Measurements from ENCODE around the gene ATP8A1. TPM values are rescaled to one million over a fixed set of nuclear protein-coding genes. Genes with fewer than 3 reads are reported as not detected.
A peak's percentile ranks its signal among the peaks of the same experiment; 100 is the strongest.
"Not testable (repeated sequence)": the region's sequence is repeated elsewhere in the genome, so short reads cannot be mapped to it uniquely, and the experiment has no call there.

Gene ATP8A1
- total and polyA plus RNA-seq, 2 of the 4 experiments (the other 2 are of a cell fraction), result 0.12 to 0.36 TPM

DNA sequence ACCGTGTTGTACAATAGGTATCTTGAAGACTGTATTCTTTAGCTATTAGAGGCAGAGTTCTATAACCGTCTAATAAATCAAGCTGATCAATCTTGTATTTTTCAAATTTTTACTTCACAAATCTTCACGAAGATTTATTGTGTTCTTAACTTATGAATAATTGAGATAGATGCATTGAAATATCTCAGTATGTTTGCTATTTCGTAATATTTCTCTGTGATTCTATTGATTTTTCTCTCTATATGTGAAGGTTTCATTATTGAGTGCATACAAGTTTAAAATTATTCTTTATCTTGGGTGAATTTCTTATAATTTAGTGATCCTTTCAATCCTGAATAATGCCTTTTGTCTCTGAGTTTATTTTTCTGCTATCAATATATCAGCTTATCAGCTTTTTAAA lies 279.4 kb downstream of the ATP8A1 start:
- no peak overlapping the region for H4K91ac ChIP-seq (ENCODE audit: insufficient read depth, low read depth, low read length)
- no peak overlapping the region for H2BK20ac ChIP-seq (ENCODE audit: low read depth, low read length)
- no peak overlapping the region for H3K56ac ChIP-seq (ENCODE audit: extremely low read depth, insufficient read depth, low read length)
- no peak overlapping the region for H3K9ac ChIP-seq (ENCODE audit: low read depth, low read length)
- ChIA-PET CTCF (interaction anchor here (0.7 to 1.1 kb wide), 2 partner anchors 116 to 141 kb away, joined by 3 to 5 read pairs; no protein-coding TSS in a partner anchor), POLR2A (ENCODE audit: unreplicated experiment) (no interaction called here)
- intact Hi-C loops (cut with micrococcal nuclease) (no loop called here), dilution Hi-C loops (cut with HindIII; ENCODE audit: low sequenced_read_pairs, unreplicated experiment) (no loop called here), in situ Hi-C loops (cut with MboI; ENCODE audit: low sequenced_read_pairs) (no loop called here)
- no peak overlapping the region for H3K14ac ChIP-seq (replicated peaks; ENCODE audit: low read depth, low read length)
- H3K4me1 ChIP-seq (ENCODE audit: control insufficient read depth, insufficient read depth, low read length), result no peaks in the 10 kb centered on the region
- H3K27me3 ChIP-seq (ENCODE audit: control insufficient read depth, insufficient read depth, low read length), result no peaks in the 10 kb centered on the region
- H3K4me3 ChIP-seq (ENCODE audit: insufficient read depth, low read depth, low read length), result no peak overlapping the region
- no peaks in the 10 kb centered on the region for H3K79me1 ChIP-seq (ENCODE audit: low read depth in 1 of 2, low read length in 2 of 2)
- TF ChIP-seq CEBPB (IDR thresholded peaks at IDR 0.05; ENCODE audit: low read depth, low read length), result peak; percentile 78
- no peak for TF ChIP-seq MXI1 (IDR thresholded peaks at IDR 0.05; ENCODE audit: borderline replicate concordance, low read depth, low read length)
- TF ChIP-seq POLR2A (IDR thresholded peaks at IDR 0.05; ENCODE audit: low read depth, low read length), result no peak
- TF ChIP-seq MAFK (IDR thresholded peaks at IDR 0.05; ENCODE audit: low read depth, low read length), result no peak
- TF ChIP-seq, protein P1, sequence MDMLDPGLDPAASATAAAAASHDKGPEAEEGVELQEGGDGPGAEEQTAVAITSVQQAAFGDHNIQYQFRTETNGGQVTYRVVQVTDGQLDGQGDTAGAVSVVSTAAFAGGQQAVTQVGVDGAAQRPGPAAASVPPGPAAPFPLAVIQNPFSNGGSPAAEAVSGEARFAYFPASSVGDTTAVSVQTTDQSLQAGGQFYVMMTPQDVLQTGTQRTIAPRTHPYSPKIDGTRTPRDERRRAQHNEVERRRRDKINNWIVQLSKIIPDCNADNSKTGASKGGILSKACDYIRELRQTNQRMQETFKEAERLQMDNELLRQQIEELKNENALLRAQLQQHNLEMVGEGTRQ (IDR thresholded peaks at IDR 0.05; ENCODE audit: low read depth, low read length), result no peak
- TF ChIP-seq BHLHE40 (IDR thresholded peaks at IDR 0.05; ENCODE audit: low read depth, low read length), result no peak
- H3K27ac ChIP-seq (ENCODE audit: insufficient read depth, low read length), result no peak overlapping the region
- H3K18ac ChIP-seq (ENCODE audit: low read depth, low read length), result no peak overlapping the region
- H4K8ac ChIP-seq (ENCODE audit: low read depth in 2 of 2, low read length in 2 of 2), result no peak overlapping the region
- H3K9me3 ChIP-seq (ENCODE audit: control insufficient read depth, insufficient read depth, low read length), result no peaks in the 10 kb centered on the region
- H3K23ac ChIP-seq (ENCODE audit: low read depth, low read length), result no peak overlapping the region
- no peak overlapping the region for H2AFZ ChIP-seq (replicated peaks; ENCODE audit: low read length, poor library complexity)
- H3K36me3 ChIP-seq (ENCODE audit: control insufficient read depth, insufficient read depth, low read length), result no peaks in the 10 kb centered on the region
- no TSS peak for BruUV-seq (replicated peaks)
- H2BK120ac ChIP-seq (ENCODE audit: low read depth, low read length), result no peak overlapping the region
- H2BK15ac ChIP-seq (ENCODE audit: low read depth, low read length), result no peak overlapping the region
- H4K20me1 ChIP-seq (ENCODE audit: insufficient read depth, low read length), result no peaks in the 10 kb centered on the region
- H2AK9ac ChIP-seq (replicated peaks; ENCODE audit: low read depth, low read length, poor library complexity), result no peak overlapping the region
- ATAC-seq (ENCODE audit: low read depth), result no peak
- no peak overlapping the region for H3K4ac ChIP-seq (ENCODE audit: low read depth, low read length)
- H3K9me1 ChIP-seq (ENCODE audit: insufficient read depth, low read length), result no peaks in the 10 kb centered on the region
- H4K5ac ChIP-seq (ENCODE audit: low read depth, low read length), result no peak overlapping the region
- H2BK5ac ChIP-seq (ENCODE audit: low read depth, low read length, poor library complexity, severe bottlenecking), result no peak overlapping the region
- H3K4me2 ChIP-seq (ENCODE audit: low read depth, low read length), result no peak overlapping the region
- DNase-seq, result no peak
- H2AK5ac ChIP-seq (ENCODE audit: low read depth, low read length), result no peak overlapping the region
- no CpG with 5 or more reads among the region's 4 CpGs for WGBS, 2 experiments (ENCODE audit: extremely low coverage in 2 of 2, insufficient read length in 1 of 2)

DNA sequence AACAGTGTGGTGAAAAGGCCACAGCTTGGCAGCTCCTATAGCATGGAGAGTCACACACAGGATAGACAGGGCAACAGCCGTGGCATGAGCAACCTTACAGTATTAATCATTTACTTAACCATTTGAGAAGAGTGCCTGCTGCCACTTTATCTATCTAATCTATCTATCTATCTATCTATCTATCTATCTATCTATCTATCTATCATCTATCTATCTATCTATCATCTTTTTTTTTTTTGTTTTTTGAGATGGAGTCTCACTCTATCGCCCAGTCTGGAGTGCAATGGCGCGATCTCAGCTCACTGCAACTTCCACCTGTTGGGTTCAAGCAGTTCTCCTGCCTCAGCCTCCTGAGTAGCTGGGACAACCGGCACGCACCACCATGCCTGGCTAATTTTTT lies 284.6 kb downstream of the ATP8A1 start:
- H3K14ac ChIP-seq (replicated peaks; ENCODE audit: low read depth, low read length); H3K36me3 ChIP-seq (ENCODE audit: control insufficient read depth, insufficient read depth, low read length); H2AFZ ChIP-seq (replicated peaks; ENCODE audit: low read length, poor library complexity); H4K5ac ChIP-seq (ENCODE audit: low read depth, low read length); H3K4me2 ChIP-seq (ENCODE audit: low read depth, low read length); H4K8ac ChIP-seq (ENCODE audit: low read depth in 2 of 2, low read length in 2 of 2); H2BK5ac ChIP-seq (ENCODE audit: low read depth, low read length, poor library complexity, severe bottlenecking); H4K91ac ChIP-seq (ENCODE audit: insufficient read depth, low read depth, low read length); H3K9ac ChIP-seq (ENCODE audit: low read depth, low read length); H2BK120ac ChIP-seq (ENCODE audit: low read depth, low read length); DNase-seq; H3K56ac ChIP-seq (ENCODE audit: extremely low read depth, insufficient read depth, low read length); ATAC-seq (ENCODE audit: low read depth); H3K4me3 ChIP-seq (ENCODE audit: insufficient read depth, low read depth, low read length); H2BK20ac ChIP-seq (ENCODE audit: low read depth, low read length); H3K23ac ChIP-seq (ENCODE audit: low read depth, low read length); H3K18ac ChIP-seq (ENCODE audit: low read depth, low read length); intact Hi-C loops (cut with micrococcal nuclease); H4K20me1 ChIP-seq (ENCODE audit: insufficient read depth, low read length); H3K4ac ChIP-seq (ENCODE audit: low read depth, low read length); in situ Hi-C loops (cut with MboI; ENCODE audit: low sequenced_read_pairs); BruUV-seq (replicated peaks); H3K9me1 ChIP-seq (ENCODE audit: insufficient read depth, low read length); H2AK9ac ChIP-seq (replicated peaks; ENCODE audit: low read depth, low read length, poor library complexity); POLR2A ChIA-PET (ENCODE audit: unreplicated experiment); H2AK5ac ChIP-seq (ENCODE audit: low read depth, low read length); H3K27ac ChIP-seq (ENCODE audit: insufficient read depth, low read length); dilution Hi-C loops (cut with HindIII; ENCODE audit: low sequenced_read_pairs, unreplicated experiment); H3K27me3 ChIP-seq (ENCODE audit: control insufficient read depth, insufficient read depth, low read length); H2BK15ac ChIP-seq (ENCODE audit: low read depth, low read length); H3K4me1 ChIP-seq (ENCODE audit: control insufficient read depth, insufficient read depth, low read length); H3K79me1 ChIP-seq (ENCODE audit: low read depth in 1 of 2, low read length in 2 of 2); H3K9me3 ChIP-seq (ENCODE audit: control insufficient read depth, insufficient read depth, low read length): not testable (repeated sequence)
- CTCF ChIA-PET, result interaction anchor here (0.7 to 3.8 kb wide), 5 partner anchors 29 to 196 kb away, joined by 3 to 46 read pairs (median 3); no protein-coding TSS in a partner anchor
- WGBS, 2 experiments (ENCODE audit: extremely low coverage in 2 of 2, insufficient read length in 1 of 2), result 29% methylated on average over 1 of the region's 6 CpGs; no CpG with 5 or more reads in 1 of the 2 experiments

Data from IMR-90 (cell line).